Uterus (tissue), 4 donors: Measurements from ENCODE around the gene ADAMTS2. TPM values are rescaled to one million over a fixed set of nuclear protein-coding genes. Genes with fewer than 3 reads are reported as not detected.

Experiments used
- DNase-seq, 2 donors: peaks; one replicate each; pipeline ENCODE4 v3.0.0-alpha.2; 2019 to 2020
- H3K27ac ChIP-seq, 2 donors: fragments of 200-600 bp; sonication (generic); 1 replicate in 1 of 2; 2 replicates in 1 of 2; pipeline ENCODE4 v1.5.1; 2016 to 2018
- H3K27me3 ChIP-seq, 2 donors: fragments of 200-600 bp; sonication (generic); one replicate each; pipeline ENCODE4 v1.5.1; 2018 to 2019; ENCODE audit warnings: control low read depth in 1 of 2
- H3K36me3 ChIP-seq, 2 donors: fragments of 200-600 bp; sonication (generic); one replicate each; pipeline ENCODE4 v1.5.1; 2019; ENCODE audit warnings: control low read depth in 1 of 2
- H3K4me1 ChIP-seq, 2 donors: fragments of 200-600 bp; sonication (generic); one replicate each; pipeline ENCODE4 v1.5.1; 2018 to 2019; ENCODE audit warnings: control low read depth in 1 of 2
- H3K4me3 ChIP-seq, 2 donors: fragments of 200-600 bp; sonication (generic); 1 replicate in 1 of 2; 2 replicates in 1 of 2; pipeline ENCODE4 v1.5.1; 2018 to 2019; ENCODE audit warnings: mild to moderate bottlenecking in 1 of 2
- H3K9me3 ChIP-seq, 2 donors: fragments of 200-600 bp; sonication (generic); one replicate each; pipeline ENCODE4 v1.5.1; 2019; ENCODE audit warnings: control low read depth in 1 of 2
- POLR2A ChIP-seq, 2 donors: fragments of 450-650 bp; IDR thresholded peaks; one replicate each; pipeline ENCODE4 v1.6.1; 2016; ENCODE audit warnings: antibody characterized with exemption in 2 of 2, mild to moderate bottlenecking in 1 of 2, moderate library complexity in 1 of 2
- intact Hi-C: fragments of 100-400 bp; cut with DNase I; formaldehyde crosslinking; loops from one replicate; pipeline ENCODE4 v1.15.1; 2023; ENCODE audit warnings: low total_unique reads
- total RNA-seq, 4 donors: library from RNA; depleted of rRNA in 3 of 4; stranded (reverse); fragments of >200 nt in 3 of 4; gene quantifications; one replicate each; pipeline versions ENCODE4 v1.1.0 to v1.2.4, GENCODE V29; 2014 to 2023
- TF ChIP-seq, protein P1 (sequence below), 4 experiments: fragments of 200-600 bp in 2 of 4; fragments of 450-650 bp in 2 of 4; sonication (generic) in 2 of 4; IDR thresholded peaks; one replicate each; pipeline ENCODE4 v1.5.1; 2016 to 2019; ENCODE audit warnings: antibody characterized with exemption in 4 of 4, mild to moderate bottlenecking in 2 of 4, moderate library complexity in 1 of 4
- donor health status: DM: yes; HTN: yes; CAD: no.

Gene ADAMTS2
- total RNA-seq, 4 donors from 2014 or later: 4.1 to 97.1 (median 40.3) TPM

DNA sequence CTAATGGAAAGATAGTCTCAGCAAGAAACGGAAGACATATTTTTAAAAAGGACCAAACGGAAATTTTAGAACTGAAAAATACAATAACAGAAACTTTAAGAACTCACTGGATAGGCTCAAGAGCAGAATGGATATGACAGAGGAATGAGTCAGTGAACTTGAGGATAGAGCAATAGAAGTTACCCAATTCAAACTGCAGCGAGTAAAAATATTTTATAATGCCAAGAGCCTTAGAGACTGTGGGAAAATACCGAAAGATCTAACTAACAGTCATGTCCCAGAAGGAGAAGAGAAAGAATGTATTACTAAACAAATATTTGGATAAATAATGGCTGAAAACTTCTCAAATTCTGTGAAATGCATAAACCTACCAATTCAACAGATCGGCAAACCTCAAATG, 40.8 kb downstream of the ADAMTS2 start:
- Histone ChIP-seq H3K9me3 (peaks cover 0 to 4% of the 10 kb centered on the region in 2 donors), H3K27me3 (no peaks in the 10 kb centered on the region), H3K27ac (peak overlapping the region; percentile 49 to 64), H3K4me1 (no peaks in the 10 kb centered on the region), H3K4me3 (no peak overlapping the region), H3K36me3 (no peaks in the 10 kb centered on the region)
- DNase-seq: no peak
- intact Hi-C loops: no loop called here
- TF ChIP-seq POLR2A (IDR thresholded peaks at IDR 0.05): no peak
- TF ChIP-seq, protein P1, sequence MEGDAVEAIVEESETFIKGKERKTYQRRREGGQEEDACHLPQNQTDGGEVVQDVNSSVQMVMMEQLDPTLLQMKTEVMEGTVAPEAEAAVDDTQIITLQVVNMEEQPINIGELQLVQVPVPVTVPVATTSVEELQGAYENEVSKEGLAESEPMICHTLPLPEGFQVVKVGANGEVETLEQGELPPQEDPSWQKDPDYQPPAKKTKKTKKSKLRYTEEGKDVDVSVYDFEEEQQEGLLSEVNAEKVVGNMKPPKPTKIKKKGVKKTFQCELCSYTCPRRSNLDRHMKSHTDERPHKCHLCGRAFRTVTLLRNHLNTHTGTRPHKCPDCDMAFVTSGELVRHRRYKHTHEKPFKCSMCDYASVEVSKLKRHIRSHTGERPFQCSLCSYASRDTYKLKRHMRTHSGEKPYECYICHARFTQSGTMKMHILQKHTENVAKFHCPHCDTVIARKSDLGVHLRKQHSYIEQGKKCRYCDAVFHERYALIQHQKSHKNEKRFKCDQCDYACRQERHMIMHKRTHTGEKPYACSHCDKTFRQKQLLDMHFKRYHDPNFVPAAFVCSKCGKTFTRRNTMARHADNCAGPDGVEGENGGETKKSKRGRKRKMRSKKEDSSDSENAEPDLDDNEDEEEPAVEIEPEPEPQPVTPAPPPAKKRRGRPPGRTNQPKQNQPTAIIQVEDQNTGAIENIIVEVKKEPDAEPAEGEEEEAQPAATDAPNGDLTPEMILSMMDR (IDR thresholded peaks at IDR 0.05): no peak

DNA sequence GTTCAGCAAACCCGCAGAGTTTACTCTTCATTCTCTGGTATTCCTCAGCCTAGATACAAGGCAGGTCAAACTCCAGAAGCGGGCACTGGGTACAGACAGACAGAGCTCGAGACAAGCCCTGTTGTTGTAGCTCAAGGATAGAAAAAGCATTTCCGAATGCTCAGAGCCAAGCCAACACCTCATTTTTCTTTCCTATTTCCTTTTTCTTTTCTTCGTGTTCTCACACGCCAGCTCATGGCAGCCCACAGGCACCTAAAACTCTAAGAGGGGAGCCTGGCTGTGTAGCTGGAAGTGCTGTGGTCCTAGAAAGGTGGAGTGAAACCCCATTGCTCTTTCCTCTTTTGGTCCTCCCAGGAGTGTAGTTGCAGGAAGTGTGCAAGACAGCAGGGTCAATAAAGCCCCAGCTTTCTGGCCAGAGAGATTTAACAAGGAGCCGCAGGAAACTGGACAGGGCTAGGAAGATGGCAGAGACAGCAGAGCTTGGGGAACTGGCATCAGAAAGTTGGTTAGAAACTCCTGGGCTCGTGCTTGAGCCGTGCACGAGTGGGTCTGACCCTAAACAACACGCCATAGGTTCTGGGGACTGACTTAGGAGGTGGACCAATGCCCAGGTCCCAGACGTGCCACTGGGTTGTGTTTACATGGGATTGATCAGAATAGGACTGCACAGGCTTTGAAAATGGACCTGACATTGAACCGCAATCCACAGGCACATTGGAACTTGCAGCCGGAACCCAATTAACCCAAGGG, 41.6 kb downstream of the ADAMTS2 start:
- peak overlapping the region; percentile 49 to 64 for H3K27ac ChIP-seq
- H3K27me3 ChIP-seq: no peaks in the 10 kb centered on the region
- no peaks in the 10 kb centered on the region for H3K36me3 ChIP-seq
- peak; percentile 4 to 13 for DNase-seq
- no peaks in the 10 kb centered on the region for H3K4me1 ChIP-seq
- peaks cover 0 to 4% of the 10 kb centered on the region in 2 donors for H3K9me3 ChIP-seq
- TF ChIP-seq POLR2A (IDR thresholded peaks at IDR 0.05): no peak
- TF ChIP-seq, protein P1 (IDR thresholded peaks at IDR 0.05): no peak
- intact Hi-C loops: no loop called here
- H3K4me3 ChIP-seq: no peak overlapping the region

DNA sequence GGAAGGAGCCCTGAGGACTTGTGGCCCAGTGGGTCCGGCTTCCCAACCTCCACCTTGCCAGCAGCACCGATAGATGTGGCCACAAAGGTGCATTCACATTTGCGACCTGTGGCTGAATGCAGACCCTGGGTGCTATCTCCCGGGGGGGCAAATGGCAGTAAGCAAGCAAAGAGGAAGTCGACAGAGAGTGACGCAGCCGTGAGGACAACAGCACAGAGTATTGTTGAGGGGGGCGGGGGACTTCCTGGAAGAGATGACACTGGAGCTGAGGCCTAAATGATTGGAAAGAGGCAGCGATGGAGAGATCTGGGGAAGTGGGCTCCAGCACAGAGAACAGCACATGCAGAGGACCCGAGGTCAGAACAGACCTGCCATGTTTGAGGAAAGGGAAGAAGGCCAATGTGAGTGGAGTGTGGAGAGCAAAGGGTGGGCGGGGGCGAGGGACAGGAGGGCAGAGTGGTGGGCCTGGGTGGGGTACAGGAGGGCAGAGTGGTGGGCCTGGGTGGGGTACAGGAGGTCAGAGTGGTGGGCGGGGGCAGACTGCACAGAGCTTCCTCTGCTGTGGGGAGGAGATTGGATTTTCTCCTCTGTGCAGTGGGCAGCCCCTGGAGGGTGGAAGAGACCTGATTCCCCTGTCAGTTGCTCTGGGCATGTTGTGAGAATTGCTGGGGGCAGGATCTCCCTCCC, 42.6 kb downstream of the ADAMTS2 start:
- DNase-seq: peak in 1 of 2 donors; percentile 13
- intact Hi-C loops: no loop called here

DNA sequence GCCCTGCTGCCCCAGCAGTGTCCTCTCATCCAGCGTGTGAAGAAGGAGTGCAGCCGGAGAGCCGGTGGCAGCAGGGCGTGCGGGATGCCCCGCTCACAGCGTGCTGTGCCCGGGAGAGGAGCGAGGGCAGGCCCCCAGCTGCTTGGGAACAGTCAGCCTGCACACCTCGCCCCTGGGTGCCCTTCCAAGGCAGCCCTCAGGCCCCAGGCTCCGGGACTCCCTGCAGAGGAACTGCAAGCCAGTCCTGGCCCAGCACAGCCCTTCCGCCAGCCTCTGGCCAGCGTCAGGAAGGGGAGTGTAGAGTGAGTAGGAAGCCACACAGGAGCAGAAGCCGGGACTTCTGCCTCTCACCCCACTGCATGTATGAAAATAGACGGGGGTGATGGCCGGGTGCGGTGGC, 43.5 kb downstream of the ADAMTS2 start:
- Histone ChIP-seq H3K27me3 (no peaks in the 10 kb centered on the region), H3K4me3 (no peak overlapping the region), H3K36me3 (no peaks in the 10 kb centered on the region), H3K4me1 (no peaks in the 10 kb centered on the region), H3K9me3 (peaks cover 0 to 4% of the 10 kb centered on the region in 2 donors), H3K27ac (peak overlapping the region; percentile 36 to 49)
- DNase-seq: peak in 1 of 2 donors; percentile 27
- intact Hi-C loops: no loop called here
- TF ChIP-seq POLR2A (IDR thresholded peaks at IDR 0.05): no peak
- TF ChIP-seq, protein P1 (IDR thresholded peaks at IDR 0.05): no peak

More for the DNA sequence above, 42.6 kb downstream of the ADAMTS2 start:
- H3K36me3 ChIP-seq: no peaks in the 10 kb centered on the region
- H3K4me1 ChIP-seq: no peaks in the 10 kb centered on the region
- no peak for TF ChIP-seq POLR2A (IDR thresholded peaks at IDR 0.05)
- TF ChIP-seq, protein P1 (IDR thresholded peaks at IDR 0.05): no peak
- H3K27me3 ChIP-seq: no peaks in the 10 kb centered on the region
- H3K27ac ChIP-seq: peak overlapping the region; percentile 49 to 64
- no peak overlapping the region for H3K4me3 ChIP-seq
- peaks cover 0 to 4% of the 10 kb centered on the region in 2 donors for H3K9me3 ChIP-seq

DNA sequence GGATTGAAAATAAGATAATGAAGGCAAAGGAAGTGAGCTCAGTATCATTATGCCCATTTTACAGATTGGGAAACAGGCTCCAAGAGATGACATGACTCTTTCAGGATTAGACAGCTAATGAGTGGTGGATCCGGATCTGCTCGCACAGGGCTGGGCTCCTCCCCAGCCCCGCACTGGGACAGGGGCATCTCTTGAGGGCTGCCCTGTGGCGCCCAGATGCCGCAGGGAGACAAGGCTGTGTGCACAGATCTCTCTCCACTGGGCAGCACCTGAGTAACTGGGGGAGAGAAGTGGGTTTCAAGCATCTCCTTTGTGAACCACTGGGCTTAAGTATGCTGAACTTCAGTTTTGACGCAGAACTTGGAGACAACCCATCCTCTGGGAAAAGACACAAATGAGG, 43.9 kb downstream of the ADAMTS2 start:
- TF ChIP-seq POLR2A (IDR thresholded peaks at IDR 0.05): no peak
- peak overlapping the region; percentile 36 to 49 for H3K27ac ChIP-seq
- no peak for DNase-seq
- H3K4me1 ChIP-seq: no peaks in the 10 kb centered on the region
- H3K36me3 ChIP-seq: no peaks in the 10 kb centered on the region
- H3K4me3 ChIP-seq: no peak overlapping the region
- intact Hi-C loops: no loop called here
- no peaks in the 10 kb centered on the region for H3K27me3 ChIP-seq
- H3K9me3 ChIP-seq: peaks cover 0 to 4% of the 10 kb centered on the region in 2 donors
